GM23338 (cell line): ENCODE data around the gene PDXDC1. TPM values are rescaled to one million over a fixed set of nuclear protein-coding genes. Genes with fewer than 3 reads are reported as not detected.
"Not testable (repeated sequence)": the region's sequence is repeated elsewhere in the genome, so short reads cannot be mapped to it uniquely, and the experiment has no call there.

Source experiments
- ATAC-seq: fragments of 200-7000 bp; cut with Tn5 transposase; 3 replicates; pipeline ENCODE4 v1.9.1; 2020
- DNase-seq: peaks from one replicate; pipeline ENCODE4 v3.0.0-alpha.2; 2015; ENCODE audit warnings: low spot score
- H2AFZ ChIP-seq: fragments of 200-600 bp; sonication (generic); 2 replicates; pipeline ENCODE4 v1.8.0; 2016; ENCODE audit warnings: antibody characterized with exemption, mild to moderate bottlenecking, moderate library complexity
- H3F3A ChIP-seq: fragments of 200-600 bp; sonication (generic); replicated peaks from 2 replicates; pipeline ENCODE4 v1.8.0; 2017; ENCODE audit warnings: antibody characterized with exemption, mixed run types, low read depth
- H3K27ac ChIP-seq: fragments of 200-600 bp; sonication (generic); 2 replicates; pipeline ENCODE4 v1.6.1; 2016; ENCODE audit warnings: low read depth
- H3K27me3 ChIP-seq: fragments of 200-600 bp; sonication (generic); 2 replicates; pipeline ENCODE4 v1.8.0; 2016; ENCODE audit warnings: mild to moderate bottlenecking, mixed run types, moderate library complexity; ENCODE audit not compliant: insufficient read depth
- H3K36me3 ChIP-seq: fragments of 200-600 bp; sonication (generic); 2 replicates; pipeline ENCODE4 v1.8.0; 2016; ENCODE audit warnings: mild to moderate bottlenecking; ENCODE audit not compliant: insufficient read depth
- H3K4me1 ChIP-seq: fragments of 200-600 bp; sonication (generic); 2 replicates; pipeline ENCODE4 v1.8.0; 2016; ENCODE audit warnings: mild to moderate bottlenecking, moderate library complexity; ENCODE audit not compliant: insufficient read depth
- H3K4me2 ChIP-seq: fragments of 200-600 bp; sonication (generic); 2 replicates; pipeline ENCODE4 v1.7.1; 2017; ENCODE audit warnings: mixed run types
- H3K4me3 ChIP-seq: fragments of 200-600 bp; sonication (generic); 2 replicates; pipeline ENCODE4 v1.6.1; 2016; ENCODE audit warnings: mixed run types
- H3K79me2 ChIP-seq: fragments of 200-600 bp; sonication (generic); replicated peaks from 2 replicates; pipeline ENCODE4 v1.8.0; 2017; ENCODE audit warnings: mild to moderate bottlenecking; ENCODE audit not compliant: insufficient read depth
- H3K9me2 ChIP-seq: fragments of 200-600 bp; sonication (generic); 2 replicates; pipeline ENCODE4 v1.8.0; 2017; ENCODE audit not compliant: insufficient read depth
- H4K20me1 ChIP-seq: fragments of 200-600 bp; sonication (generic); replicated peaks from 2 replicates; pipeline ENCODE4 v1.8.0; 2017; ENCODE audit warnings: mild to moderate bottlenecking; ENCODE audit not compliant: insufficient read depth
- H3K27ac Mint-ChIP-seq: 2 replicates; pipeline ENCODE4 v1.8.0; 2020; ENCODE audit warnings: inconsistent platforms, mild to moderate bottlenecking, moderate library complexity, mixed read lengths
- H3K27me3 Mint-ChIP-seq: 3 replicates; pipeline ENCODE4 v1.8.0; 2022; ENCODE audit warnings: low read depth, mild to moderate bottlenecking, moderate library complexity, mixed read lengths, inconsistent platforms; ENCODE audit not compliant: insufficient read depth, poor library complexity
- H3K36me3 Mint-ChIP-seq: 3 replicates; pipeline ENCODE4 v1.8.0; 2021; ENCODE audit warnings: low read depth, mild to moderate bottlenecking, inconsistent platforms, moderate library complexity, mixed read lengths
- H3K4me1 Mint-ChIP-seq: 3 replicates; pipeline ENCODE4 v1.8.0; 2020; ENCODE audit warnings: mild to moderate bottlenecking, inconsistent platforms, mixed read lengths
- H3K4me3 Mint-ChIP-seq: 3 replicates; pipeline ENCODE4 v1.8.0; 2021; ENCODE audit warnings: moderate library complexity, mild to moderate bottlenecking, inconsistent platforms, mixed read lengths
- H3K9me3 Mint-ChIP-seq: 3 replicates; pipeline ENCODE4 v1.8.0; 2020; ENCODE audit warnings: moderate library complexity, mild to moderate bottlenecking, inconsistent platforms, mixed read lengths
- polyA plus RNA-seq: library from polyadenylated mRNA; unstranded; fragments of >200 nt; fragmentation: Nextera tagmentation; extraction: Ambion mirVana; gene quantifications from 2 replicates; pipeline ENCODE4 v1.2.1, GENCODE V29; 2016
- total RNA-seq: library from RNA; depleted of rRNA; stranded (reverse); fragments of >200 nt; shearing (Covaris generic); gene quantifications from 2 replicates; pipeline ENCODE4 v1.2.3, GENCODE V29; 2014
- TF ChIP-seq, protein P1 (sequence below), 2 experiments: fragments of 200-600 bp in 1 of 2; sonication (generic) in 1 of 2; conservative IDR thresholded peaks; 2 replicates each; pipeline versions ENCODE4 v1.5.1 to v1.6.1; 2016 to 2017; ENCODE audit warnings: antibody characterized with exemption in 2 of 2, low read depth in 2 of 2, mild to moderate bottlenecking in 2 of 2, moderate library complexity in 1 of 2

The PDXDC1 gene
- total and polyA plus RNA-seq, 2 experiments from 2014 or later: 40.0 to 91.6 TPM

DNA sequence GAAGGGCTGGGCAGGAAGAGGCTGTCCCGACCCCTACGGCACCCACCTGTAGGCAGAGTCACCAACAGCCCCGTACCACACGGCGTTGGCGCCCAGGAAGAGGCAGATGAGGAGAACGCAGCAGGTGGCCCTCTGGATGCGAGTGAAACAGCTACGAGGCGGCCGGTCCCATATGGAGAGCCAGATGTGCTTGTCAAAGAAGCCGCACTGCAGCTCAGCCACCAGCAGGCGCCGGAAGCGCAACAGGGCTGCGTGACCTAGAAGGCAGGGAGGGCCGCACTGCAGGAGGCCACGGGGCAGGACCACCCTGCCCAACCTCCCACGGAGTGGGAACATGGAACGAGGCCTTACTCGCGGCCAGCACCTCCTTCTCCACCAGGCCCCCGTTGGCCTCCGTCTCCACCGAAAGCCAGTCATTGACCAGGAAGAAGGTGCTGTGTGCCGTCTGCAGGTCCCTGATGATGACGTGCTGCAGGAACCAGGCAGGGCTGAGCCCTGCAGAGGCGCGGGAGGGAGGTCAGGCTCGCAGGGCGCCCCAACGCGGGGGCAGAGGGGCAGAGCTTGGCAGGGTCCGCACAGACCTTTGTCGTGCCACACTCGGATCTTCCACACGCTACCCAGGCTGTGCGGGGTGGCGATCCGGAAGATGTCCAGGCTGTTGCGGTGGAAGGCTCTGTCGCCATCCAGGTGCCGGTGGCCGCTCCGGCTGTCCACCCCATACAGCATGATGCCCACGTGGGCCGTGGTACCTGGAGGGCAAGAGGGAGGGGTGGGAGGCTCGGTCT lies 153.0 kb downstream of the PDXDC1 start:
- not testable (repeated sequence) for H3K9me2 ChIP-seq, H3F3A ChIP-seq, H3K27me3 ChIP-seq, H3K4me1 Mint-ChIP-seq, H3K27ac ChIP-seq, H4K20me1 ChIP-seq, DNase-seq, H3K4me2 ChIP-seq, H3K9me3 Mint-ChIP-seq, H3K27me3 Mint-ChIP-seq, H3K4me1 ChIP-seq, H3K27ac Mint-ChIP-seq, H3K4me3 ChIP-seq, H3K4me3 Mint-ChIP-seq, ATAC-seq, H3K36me3 ChIP-seq, H3K79me2 ChIP-seq, H2AFZ ChIP-seq
- TF ChIP-seq, protein P1, sequence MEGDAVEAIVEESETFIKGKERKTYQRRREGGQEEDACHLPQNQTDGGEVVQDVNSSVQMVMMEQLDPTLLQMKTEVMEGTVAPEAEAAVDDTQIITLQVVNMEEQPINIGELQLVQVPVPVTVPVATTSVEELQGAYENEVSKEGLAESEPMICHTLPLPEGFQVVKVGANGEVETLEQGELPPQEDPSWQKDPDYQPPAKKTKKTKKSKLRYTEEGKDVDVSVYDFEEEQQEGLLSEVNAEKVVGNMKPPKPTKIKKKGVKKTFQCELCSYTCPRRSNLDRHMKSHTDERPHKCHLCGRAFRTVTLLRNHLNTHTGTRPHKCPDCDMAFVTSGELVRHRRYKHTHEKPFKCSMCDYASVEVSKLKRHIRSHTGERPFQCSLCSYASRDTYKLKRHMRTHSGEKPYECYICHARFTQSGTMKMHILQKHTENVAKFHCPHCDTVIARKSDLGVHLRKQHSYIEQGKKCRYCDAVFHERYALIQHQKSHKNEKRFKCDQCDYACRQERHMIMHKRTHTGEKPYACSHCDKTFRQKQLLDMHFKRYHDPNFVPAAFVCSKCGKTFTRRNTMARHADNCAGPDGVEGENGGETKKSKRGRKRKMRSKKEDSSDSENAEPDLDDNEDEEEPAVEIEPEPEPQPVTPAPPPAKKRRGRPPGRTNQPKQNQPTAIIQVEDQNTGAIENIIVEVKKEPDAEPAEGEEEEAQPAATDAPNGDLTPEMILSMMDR (conservative IDR thresholded peaks at IDR 0.05; ENCODE audit: low read depth in 2 of 2): 0 out of 4 replicates have a peak, but pooled peaks of 1 of the 2 experiments have one; percentile 1
- peaks cover 14% of the 10 kb centered on the region; the same call in 2 of the 3 replicates for H3K36me3 Mint-ChIP-seq

DNA sequence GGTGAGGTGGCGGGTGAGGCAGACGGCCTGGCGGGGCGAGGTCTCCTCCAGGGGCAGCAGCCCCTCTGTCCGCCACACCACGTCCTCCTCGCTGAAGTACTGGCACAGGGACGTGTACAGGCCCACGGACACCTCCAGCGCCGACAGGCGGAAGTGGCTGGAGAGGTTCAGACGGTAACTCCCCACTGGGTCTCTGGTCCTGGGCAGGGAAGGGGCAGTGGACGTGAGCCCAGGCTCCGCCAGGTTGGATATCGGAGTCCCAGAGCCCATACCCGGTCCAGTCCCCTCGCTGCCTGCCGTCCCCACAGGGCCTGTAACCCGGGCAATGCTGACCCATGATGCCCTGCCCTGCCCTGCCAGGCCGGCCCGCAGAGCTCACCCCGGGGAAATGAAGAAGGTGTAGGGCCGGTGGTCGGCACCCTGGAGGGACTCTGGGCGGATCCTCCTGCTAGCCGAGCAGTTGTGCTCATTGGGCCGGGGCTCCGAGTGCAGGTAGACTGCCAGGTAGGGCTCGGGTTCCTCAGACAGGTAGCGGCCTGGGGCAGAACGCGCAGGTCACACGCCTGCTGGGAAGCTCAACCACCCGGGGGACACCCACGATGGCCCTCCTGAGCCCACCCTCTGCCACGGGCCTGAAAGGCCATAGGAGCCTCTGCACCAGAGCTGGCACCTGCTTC lies 155.6 kb downstream of the PDXDC1 start:
- not testable (repeated sequence) for H2AFZ ChIP-seq, H3K4me2 ChIP-seq, H3K27ac Mint-ChIP-seq, DNase-seq, H4K20me1 ChIP-seq, H3K27ac ChIP-seq, H3K27me3 ChIP-seq, H3K4me1 Mint-ChIP-seq, H3K4me1 ChIP-seq, H3K36me3 ChIP-seq, H3K9me3 Mint-ChIP-seq, H3K4me3 ChIP-seq, H3K27me3 Mint-ChIP-seq, H3K9me2 ChIP-seq, H3F3A ChIP-seq, ATAC-seq, H3K79me2 ChIP-seq, H3K4me3 Mint-ChIP-seq
- peaks cover 20% of the 10 kb centered on the region; the same call in 2 of the 3 replicates for H3K36me3 Mint-ChIP-seq

DNA sequence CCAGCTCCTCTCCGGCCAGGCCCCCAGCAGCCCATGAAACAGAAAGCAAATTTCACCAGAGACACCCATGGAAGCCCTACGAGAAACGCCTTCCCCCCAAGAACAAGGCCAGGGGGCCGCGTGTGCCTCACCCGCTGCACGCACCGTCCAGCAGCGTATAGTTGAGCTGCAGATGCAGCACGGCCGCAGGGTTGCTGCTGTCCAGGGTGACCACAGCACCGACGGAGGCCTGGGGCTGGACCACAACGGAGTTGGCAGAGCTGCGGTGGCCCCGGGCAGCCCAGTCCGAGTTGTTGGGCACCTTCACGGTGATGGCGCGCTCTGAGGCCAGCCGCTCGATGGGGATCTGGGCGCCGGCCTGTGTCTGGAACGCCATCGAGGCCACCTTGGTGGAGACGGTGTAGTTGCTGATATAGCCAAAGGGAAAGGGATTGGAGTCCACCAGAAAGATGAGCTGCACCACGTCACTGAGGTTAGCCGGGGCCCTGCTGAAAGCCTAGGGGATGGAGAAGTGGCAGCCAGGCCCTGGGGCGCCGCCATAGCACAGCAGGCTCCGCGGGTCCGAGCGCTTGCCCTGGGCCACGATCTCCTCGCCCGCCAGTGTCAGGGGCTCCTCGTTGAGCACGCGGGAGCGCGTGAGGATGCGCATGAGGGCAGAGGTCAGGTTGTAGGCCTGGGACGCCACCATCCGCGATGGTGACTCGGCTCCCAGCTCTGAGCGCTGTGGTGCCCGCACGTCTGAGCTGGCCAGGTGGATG lies 156.3 kb downstream of the PDXDC1 start:
- not testable (repeated sequence) for H3K4me2 ChIP-seq, ATAC-seq, H3K4me3 ChIP-seq, H3K27ac Mint-ChIP-seq, H3K9me2 ChIP-seq, H3K79me2 ChIP-seq, H3K27me3 Mint-ChIP-seq, DNase-seq, H3K4me1 Mint-ChIP-seq, H4K20me1 ChIP-seq, H3K4me3 Mint-ChIP-seq, H3K27me3 ChIP-seq, H3K9me3 Mint-ChIP-seq, H3K27ac ChIP-seq, H3K4me1 ChIP-seq, H3K36me3 ChIP-seq, H3F3A ChIP-seq, H2AFZ ChIP-seq
- H3K36me3 Mint-ChIP-seq: peaks cover 16% of the 10 kb centered on the region; the same call in 2 of the 3 replicates

DNA sequence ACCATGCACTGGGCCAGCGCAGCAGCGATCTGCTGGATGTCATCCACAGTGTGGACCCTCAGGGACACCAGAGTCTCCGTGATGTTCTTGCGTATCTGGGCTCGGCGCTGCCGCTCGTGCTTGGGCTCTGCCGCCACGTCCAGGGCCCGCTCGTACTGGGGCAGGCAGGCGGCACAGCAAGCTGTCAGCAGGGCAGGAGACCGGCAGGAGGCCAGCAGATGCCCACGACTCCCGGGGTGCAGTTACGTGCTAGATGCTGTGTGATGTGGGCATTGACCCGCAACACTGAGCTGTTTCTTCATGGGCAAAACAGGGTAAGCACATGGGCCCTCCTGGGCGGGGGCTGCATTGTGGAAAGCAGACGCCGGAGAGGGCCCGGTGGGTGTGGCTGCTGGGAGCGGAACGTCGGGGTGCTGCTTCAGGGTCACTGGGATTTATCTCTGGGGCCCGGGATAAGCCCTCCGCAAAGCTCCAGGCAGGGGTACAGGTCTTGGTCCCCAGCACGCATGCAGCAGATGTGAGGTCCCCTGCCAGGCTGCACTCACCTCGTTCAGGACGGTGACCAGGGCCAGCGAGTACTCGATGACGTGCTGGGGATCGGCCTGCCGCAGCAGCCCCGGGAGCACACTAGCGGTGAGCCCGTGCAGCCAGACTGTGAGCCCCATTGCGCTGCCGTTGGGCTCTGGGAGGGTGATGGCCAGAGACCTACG lies 158.0 kb downstream of the PDXDC1 start:
- ATAC-seq, H3K4me1 Mint-ChIP-seq, H3K9me3 Mint-ChIP-seq, H3K4me2 ChIP-seq, H3K4me3 ChIP-seq, H3K36me3 ChIP-seq, H3K9me2 ChIP-seq, DNase-seq, H4K20me1 ChIP-seq, H3K4me3 Mint-ChIP-seq, H3K27me3 Mint-ChIP-seq, H3K79me2 ChIP-seq, H3K27ac ChIP-seq, H2AFZ ChIP-seq, H3K27ac Mint-ChIP-seq, H3K27me3 ChIP-seq, H3F3A ChIP-seq, H3K4me1 ChIP-seq: not testable (repeated sequence)
- peaks cover 16% of the 10 kb centered on the region; the same call in 2 of the 3 replicates for H3K36me3 Mint-ChIP-seq

DNA sequence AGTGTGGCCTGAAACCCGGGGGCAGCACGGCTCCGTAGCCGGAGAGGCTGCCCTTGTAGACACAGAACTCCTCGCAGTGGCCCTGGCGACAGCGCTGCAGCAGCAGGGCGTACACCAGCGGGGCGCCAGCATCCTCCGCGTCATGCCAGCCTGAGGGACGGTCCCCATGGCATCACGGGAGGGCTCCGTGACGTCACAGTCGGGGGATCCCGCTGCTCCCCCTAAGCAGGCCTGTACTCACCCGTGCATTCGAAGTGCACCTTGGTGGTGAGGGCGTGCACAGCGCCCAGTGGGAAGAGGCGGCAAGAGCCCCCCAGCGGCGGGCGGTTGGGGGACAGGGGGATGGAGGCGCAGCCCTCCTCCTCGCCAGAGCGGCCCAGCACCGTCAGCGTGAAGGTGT lies 158.7 kb downstream of the PDXDC1 start:
- H3K4me3 ChIP-seq, H3K27ac Mint-ChIP-seq, H4K20me1 ChIP-seq, H3K4me1 ChIP-seq, H3K4me3 Mint-ChIP-seq, H3F3A ChIP-seq, H2AFZ ChIP-seq, H3K79me2 ChIP-seq, H3K27me3 ChIP-seq, H3K9me3 Mint-ChIP-seq, ATAC-seq, H3K27ac ChIP-seq, H3K27me3 Mint-ChIP-seq, H3K4me2 ChIP-seq, H3K9me2 ChIP-seq, H3K4me1 Mint-ChIP-seq, DNase-seq, H3K36me3 ChIP-seq: not testable (repeated sequence)
- H3K36me3 Mint-ChIP-seq: peaks cover 14% of the 10 kb centered on the region; the same call in 2 of the 3 replicates
